SU-DHL-6 (cell line): Measurements from ENCODE around the gene ARNT2.

ENCODE experiments used
- H2AFZ ChIP-seq: fragments of 200-600 bp; sonication (generic); 2 replicates; pipeline ENCODE4 v1.6.1; 2014; ENCODE audit warnings: low read depth, mild to moderate bottlenecking, moderate library complexity, mixed read lengths, antibody characterized with exemption, low read length; ENCODE audit not compliant: severe bottlenecking
- H3F3A ChIP-seq: fragments of 200-600 bp; shearing (Covaris generic); 2 replicates; pipeline ENCODE4 v1.6.0; 2016; ENCODE audit warnings: antibody characterized with exemption, mild to moderate bottlenecking; ENCODE audit not compliant: insufficient read depth
- H3K27ac ChIP-seq: fragments of 200-600 bp; sonication (generic); 2 replicates; pipeline ENCODE4 v1.5.1; 2016; ENCODE audit warnings: low read depth, mild to moderate bottlenecking, low read length, moderate library complexity, mixed read lengths
- H3K27me3 ChIP-seq: fragments of 200-600 bp; sonication (generic), shearing (Covaris generic); 2 replicates; pipeline ENCODE4 v1.6.0; 2014; ENCODE audit warnings: mild to moderate bottlenecking, low read length
- H3K36me3 ChIP-seq: fragments of 200-600 bp; sonication (generic); 2 replicates; pipeline ENCODE4 v1.6.1; 2014; ENCODE audit warnings: mild to moderate bottlenecking, low read length, mixed read lengths
- H3K4me2 ChIP-seq: fragments of 300-600, 200-600 bp; shearing (Covaris generic), sonication (generic); 2 replicates; pipeline ENCODE4 v1.6.0; 2014; ENCODE audit warnings: low read length, low read depth, mild to moderate bottlenecking; ENCODE audit not compliant: poor library complexity, severe bottlenecking
- H3K4me3 ChIP-seq: fragments of 200-600 bp; sonication (generic); 2 replicates; pipeline ENCODE4 v1.5.1; 2014; ENCODE audit warnings: antibody characterized with exemption, low read length, mild to moderate bottlenecking, mixed read lengths; ENCODE audit not compliant: insufficient read depth, poor library complexity, severe bottlenecking
- H3K79me2 ChIP-seq: fragments of 200-600 bp; sonication (generic); 2 replicates; pipeline ENCODE4 v1.6.1; 2014; ENCODE audit warnings: mild to moderate bottlenecking, low read length, moderate library complexity; ENCODE audit not compliant: insufficient read depth
- H3K9ac ChIP-seq: fragments of 200-600 bp; sonication (generic); 2 replicates; pipeline ENCODE4 v1.7.0; 2014; ENCODE audit warnings: mild to moderate bottlenecking, low read length
- H3K9me2 ChIP-seq: fragments of 200-600 bp; sonication (generic); replicated peaks from 2 replicates; pipeline ENCODE4 v1.6.1; 2014; ENCODE audit warnings: low read length; ENCODE audit not compliant: insufficient read depth
- H3K9me3 ChIP-seq: fragments of 200-600 bp; sonication (generic); 2 replicates; pipeline ENCODE4 v1.6.1; 2014; ENCODE audit warnings: low read length, mixed read lengths; ENCODE audit not compliant: insufficient read depth
- H4K20me1 ChIP-seq: fragments of 200-600 bp; sonication (generic); 2 replicates; pipeline ENCODE4 v1.6.1; 2014; ENCODE audit warnings: low read depth, mild to moderate bottlenecking, antibody characterized with exemption, low read length, moderate library complexity, mixed read lengths
- EZH2phosphoT487 ChIP-seq: fragments of 200-600 bp; sonication (generic), shearing (Covaris generic); conservative IDR thresholded peaks from 2 replicates; pipeline ENCODE4 v1.6.1; 2018; ENCODE audit warnings: mild to moderate bottlenecking, antibody characterized with exemption, low read length, moderate library complexity, mixed read lengths
- TF ChIP-seq, protein P1 (sequence below): fragments of 200-600 bp; sonication (generic); IDR thresholded peaks from one replicate; pipeline ENCODE4 v1.5.1; 2017; ENCODE audit warnings: antibody characterized with exemption, mild to moderate bottlenecking, low read length, moderate library complexity; ENCODE audit not compliant: insufficient read depth, poor library complexity, severe bottlenecking

ARNT2 gene

DNA sequence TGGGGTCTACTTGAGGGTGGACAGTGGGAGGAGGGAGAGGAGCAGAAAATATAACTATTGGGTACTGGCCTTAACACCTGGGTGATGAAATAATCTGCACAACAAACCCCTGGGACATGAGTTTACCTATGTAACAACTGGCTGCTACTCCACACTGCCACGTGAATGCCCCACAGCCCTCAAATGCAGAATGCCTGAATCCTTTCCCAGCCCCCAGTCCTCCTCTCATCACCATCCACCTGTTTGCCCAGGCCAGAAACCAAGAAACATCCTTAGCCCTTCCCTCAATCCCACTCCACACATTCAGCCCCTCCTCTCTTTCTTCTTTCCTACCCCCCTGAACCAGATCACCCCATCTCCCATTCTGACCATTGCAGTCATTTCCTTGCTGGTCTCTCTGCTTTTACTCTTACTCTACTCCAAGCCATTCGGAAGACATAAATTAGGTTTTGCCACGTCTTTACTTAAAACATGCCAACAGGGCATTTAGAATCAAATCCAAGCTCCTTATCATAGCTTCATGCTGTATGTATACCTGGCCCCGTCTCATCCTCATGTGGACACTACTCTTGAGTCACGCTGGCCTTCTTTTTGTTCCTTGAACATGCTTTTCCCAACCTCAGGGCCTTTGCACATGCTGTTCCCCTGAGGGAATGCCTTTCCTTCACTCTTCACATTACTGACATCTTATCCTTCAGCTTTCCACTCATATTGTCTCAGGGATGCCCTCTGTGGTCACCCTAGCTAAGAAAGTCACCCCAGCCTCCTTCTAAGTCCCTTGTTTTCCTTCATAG, 153.5 kb downstream of the ARNT2 start:
- H3K9me3 ChIP-seq = no peaks in the 10 kb centered on the region
- no peak overlapping the region for H3K4me2 ChIP-seq
- no peaks in the 10 kb centered on the region for H3K79me2 ChIP-seq
- no peaks in the 10 kb centered on the region for H3F3A ChIP-seq
- TF ChIP-seq EZH2phosphoT487 = no peak
- TF ChIP-seq, protein P1, sequence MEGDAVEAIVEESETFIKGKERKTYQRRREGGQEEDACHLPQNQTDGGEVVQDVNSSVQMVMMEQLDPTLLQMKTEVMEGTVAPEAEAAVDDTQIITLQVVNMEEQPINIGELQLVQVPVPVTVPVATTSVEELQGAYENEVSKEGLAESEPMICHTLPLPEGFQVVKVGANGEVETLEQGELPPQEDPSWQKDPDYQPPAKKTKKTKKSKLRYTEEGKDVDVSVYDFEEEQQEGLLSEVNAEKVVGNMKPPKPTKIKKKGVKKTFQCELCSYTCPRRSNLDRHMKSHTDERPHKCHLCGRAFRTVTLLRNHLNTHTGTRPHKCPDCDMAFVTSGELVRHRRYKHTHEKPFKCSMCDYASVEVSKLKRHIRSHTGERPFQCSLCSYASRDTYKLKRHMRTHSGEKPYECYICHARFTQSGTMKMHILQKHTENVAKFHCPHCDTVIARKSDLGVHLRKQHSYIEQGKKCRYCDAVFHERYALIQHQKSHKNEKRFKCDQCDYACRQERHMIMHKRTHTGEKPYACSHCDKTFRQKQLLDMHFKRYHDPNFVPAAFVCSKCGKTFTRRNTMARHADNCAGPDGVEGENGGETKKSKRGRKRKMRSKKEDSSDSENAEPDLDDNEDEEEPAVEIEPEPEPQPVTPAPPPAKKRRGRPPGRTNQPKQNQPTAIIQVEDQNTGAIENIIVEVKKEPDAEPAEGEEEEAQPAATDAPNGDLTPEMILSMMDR = no peak
- no peak overlapping the region for H3K4me3 ChIP-seq
- H3K27me3 ChIP-seq = no peaks in the 10 kb centered on the region
- no peak overlapping the region for H3K9ac ChIP-seq
- no peak overlapping the region for H2AFZ ChIP-seq
- H3K27ac ChIP-seq = no peak overlapping the region
- H3K36me3 ChIP-seq = no peaks in the 10 kb centered on the region
- no peaks in the 10 kb centered on the region for H3K9me2 ChIP-seq
- no peaks in the 10 kb centered on the region for H4K20me1 ChIP-seq

DNA sequence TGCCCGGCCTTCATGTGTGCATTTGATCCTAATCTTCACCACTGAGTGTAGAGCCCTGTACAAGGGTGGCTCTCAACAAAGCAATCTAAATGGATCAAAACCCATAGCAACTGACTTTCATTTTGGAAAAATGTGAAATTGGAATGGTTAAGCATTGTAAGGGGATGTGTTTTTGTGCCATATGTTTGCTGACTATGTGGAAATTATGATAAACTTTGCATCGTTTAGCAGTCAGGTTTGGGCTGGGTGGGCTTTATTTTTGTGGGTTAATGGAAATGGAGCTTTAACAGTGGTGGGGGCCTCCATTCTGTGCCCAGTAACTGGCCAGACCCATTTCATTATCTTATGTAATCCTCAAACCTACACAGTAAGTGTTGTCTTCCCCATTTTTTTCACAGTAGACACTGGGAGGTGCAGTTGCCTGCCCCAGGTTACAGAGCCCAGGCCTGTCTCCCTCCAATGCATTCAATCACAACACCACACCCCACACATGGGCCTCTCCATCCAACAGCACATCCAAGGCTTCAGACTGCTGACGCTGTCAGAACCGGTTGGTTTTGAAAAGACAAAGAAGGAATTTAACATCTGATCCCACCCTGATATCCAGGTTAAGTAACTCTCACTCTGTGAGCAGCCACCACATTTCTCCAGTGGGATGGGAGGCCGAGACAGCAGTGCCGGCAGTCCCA, 154.6 kb downstream of the ARNT2 start:
- Histone ChIP-seq H3K27me3 (no peaks in the 10 kb centered on the region), H3K36me3 (no peaks in the 10 kb centered on the region), H2AFZ (no peak overlapping the region), H3K9me2 (no peaks in the 10 kb centered on the region), H3K9ac (no peak overlapping the region), H4K20me1 (no peaks in the 10 kb centered on the region), H3K79me2 (no peaks in the 10 kb centered on the region), H3F3A (no peaks in the 10 kb centered on the region), H3K4me3 (no peak overlapping the region), H3K27ac (no peak overlapping the region), H3K4me2 (no peak overlapping the region), H3K9me3 (no peaks in the 10 kb centered on the region)
- TF ChIP-seq, protein P1 = no peak
- no peak for TF ChIP-seq EZH2phosphoT487

DNA sequence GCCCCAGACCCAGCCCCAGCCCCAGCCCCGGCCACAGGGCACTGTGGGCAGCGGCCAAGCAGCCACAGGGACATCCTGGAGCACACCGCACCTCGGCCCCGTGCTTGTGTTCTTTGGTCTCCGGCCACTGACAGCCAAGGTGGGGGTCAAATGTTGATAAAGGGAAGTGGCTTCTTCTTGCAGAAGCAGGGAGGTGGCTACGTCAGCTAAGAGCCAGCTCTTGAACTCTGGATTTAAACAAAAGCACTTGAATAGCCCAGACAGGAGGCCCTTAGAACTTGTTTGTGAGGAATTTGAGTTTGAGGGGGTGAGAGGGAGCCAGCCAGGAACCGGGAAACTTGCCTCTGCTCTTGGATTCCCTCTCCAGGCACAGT, 155.1 kb downstream of the ARNT2 start:
- no peak overlapping the region for H2AFZ ChIP-seq
- no peaks in the 10 kb centered on the region for H3K79me2 ChIP-seq
- no peaks in the 10 kb centered on the region for H3F3A ChIP-seq
- no peaks in the 10 kb centered on the region for H3K27me3 ChIP-seq
- H3K36me3 ChIP-seq = no peaks in the 10 kb centered on the region
- H3K9me3 ChIP-seq = no peaks in the 10 kb centered on the region
- H3K9ac ChIP-seq = no peak overlapping the region
- H3K9me2 ChIP-seq = no peaks in the 10 kb centered on the region
- no peak overlapping the region for H3K27ac ChIP-seq
- no peak overlapping the region for H3K4me2 ChIP-seq
- H3K4me3 ChIP-seq = no peak overlapping the region
- no peaks in the 10 kb centered on the region for H4K20me1 ChIP-seq
- TF ChIP-seq, protein P1 = no peak
- no peak for TF ChIP-seq EZH2phosphoT487
